Large intestine (tissue), 3 donors: Measurements from ENCODE around the gene BTBD1. TPM values are rescaled to one million over a fixed set of nuclear protein-coding genes. Genes with fewer than 3 reads are reported as not detected.

Experiments
- DNase-seq, 2 donors: peaks; one replicate each; pipeline versions ENCODE4 v3.0.0 to v3.0.0-alpha.2; 2013
- H3K27ac ChIP-seq: one replicate; pipeline ENCODE4 v1.5.1; 2013; ENCODE audit warnings: low read length
- H3K27me3 ChIP-seq: 2 replicates; pipeline ENCODE4 v1.6.1; 2013; ENCODE audit warnings: low read length; ENCODE audit not compliant: control insufficient read depth, insufficient read depth
- H3K36me3 ChIP-seq: 2 replicates; pipeline ENCODE4 v1.6.1; 2013; ENCODE audit warnings: low read length; ENCODE audit not compliant: control insufficient read depth, insufficient read depth
- H3K4me1 ChIP-seq: one replicate; pipeline ENCODE4 v1.6.1; 2013; ENCODE audit warnings: low read length; ENCODE audit not compliant: control insufficient read depth, insufficient read depth
- H3K4me3 ChIP-seq: one replicate; pipeline ENCODE4 v1.5.1; 2013; ENCODE audit warnings: low read length
- H3K9me3 ChIP-seq: one replicate; pipeline ENCODE4 v1.6.1; 2013; ENCODE audit warnings: mild to moderate bottlenecking, low read depth, low read length, moderate library complexity; ENCODE audit not compliant: control insufficient read depth
- WGBS: methylation state at CpG from one replicate; pipeline ENCODE4 v1.1.5; 2013; ENCODE audit warnings: low lambda C conversion rate; ENCODE audit not compliant: insufficient coverage; 5-methylcytosine and 5-hydroxymethylcytosine counted together
- polyA plus RNA-seq: library from polyadenylated mRNA; unstranded; fragments of 120-200 nt; gene quantifications from one replicate; pipeline ENCODE4 v1.2.1, GENCODE V29; 2013

Gene BTBD1
- polyA plus RNA-seq, 1 donor = 68.4 TPM

GRCh38 chr15:83110381-83110780 lies 43.3 kb upstream of the BTBD1 start:
- Histone ChIP-seq H3K27me3 (peaks cover 41% of the 10 kb centered on the region), H3K4me1 (no peaks in the 10 kb centered on the region), H3K9me3 (no peaks in the 10 kb centered on the region), H3K4me3 (no peak overlapping the region), H3K27ac (no peak overlapping the region), H3K36me3 (no peaks in the 10 kb centered on the region)
- no peak for DNase-seq
- no CpG with 5 or more reads among the region's 3 CpGs for WGBS

- Histone ChIP-seq H3K27me3 (peaks cover 41% of the 10 kb centered on the region), H3K27ac (no peak overlapping the region)
- WGBS = 0% methylated on average over 1 of the region's 12 CpGs
Observed at GRCh38 chr15:83109532-83109931, 42.5 kb upstream of the BTBD1 start.

GRCh38 chr15:83108266-83109219 lies 41.5 kb upstream of the BTBD1 start:
- Histone ChIP-seq H3K36me3 (no peaks in the 10 kb centered on the region), H3K27ac (no peak overlapping the region), H3K4me3 (peak overlapping the region; percentile 6), H3K27me3 (peaks cover 41% of the 10 kb centered on the region), H3K9me3 (no peaks in the 10 kb centered on the region), H3K4me1 (no peaks in the 10 kb centered on the region)
- DNase-seq = peak; percentile 18 to 21
- WGBS = no CpG with 5 or more reads among the region's 21 CpGs

More at GRCh38 chr15:83109532-83109931, 42.5 kb upstream of the BTBD1 start:
- Histone ChIP-seq H3K9me3 (no peaks in the 10 kb centered on the region), H3K4me3 (no peak overlapping the region), H3K4me1 (no peaks in the 10 kb centered on the region), H3K36me3 (no peaks in the 10 kb centered on the region)
- DNase-seq = no peak

GRCh38 chr15:83107841-83108181 lies 40.8 kb upstream of the BTBD1 start:
- Histone ChIP-seq H3K4me3 (peak overlapping the region; percentile 6), H3K27ac (no peak overlapping the region)
- WGBS = no CpG with 5 or more reads among the region's 30 CpGs

GRCh38 chr15:83106994-83107840 lies 40.2 kb upstream of the BTBD1 start, which contains the start of gene TM6SF1:
TSS of gene TM6SF1 (plus strand) at chr15:83107645. CDS start at chr15:83107681, 36 bp downstream.
- Histone ChIP-seq H3K27me3 (peaks cover 41% of the 10 kb centered on the region), H3K4me1 (no peaks in the 10 kb centered on the region)
- peak in 1 of 2 donors; percentile 39 for DNase-seq

More at GRCh38 chr15:83107841-83108181, 40.8 kb upstream of the BTBD1 start:
- no peaks in the 10 kb centered on the region for H3K4me1 ChIP-seq
- peaks cover 41% of the 10 kb centered on the region for H3K27me3 ChIP-seq
- no peaks in the 10 kb centered on the region for H3K9me3 ChIP-seq
- H3K36me3 ChIP-seq = no peaks in the 10 kb centered on the region
- no peak for DNase-seq

GRCh38 chr15:83105440-83105839 lies 38.4 kb upstream of the BTBD1 start:
- Histone ChIP-seq H3K4me1 (no peaks in the 10 kb centered on the region), H3K9me3 (no peaks in the 10 kb centered on the region), H3K36me3 (no peaks in the 10 kb centered on the region), H3K27ac (no peak overlapping the region), H3K4me3 (no peak overlapping the region), H3K27me3 (peaks cover 43% of the 10 kb centered on the region)
- DNase-seq = no peak
- no CpG with 5 or more reads among the region's 1 CpG for WGBS

More at GRCh38 chr15:83106994-83107840, 40.2 kb upstream of the BTBD1 start, which contains the start of gene TM6SF1:
- H3K27ac ChIP-seq = no peak within 1 kb of the TSS
- H3K4me3 ChIP-seq = peak within 1 kb of the TSS; percentile 26
- H3K9me3 ChIP-seq = no peaks in the 10 kb centered on the region
- no peaks in the 10 kb centered on the region for H3K36me3 ChIP-seq
- no CpG with 5 or more reads among the region's 97 CpGs for WGBS

- Histone ChIP-seq H3K9me3 (no peaks in the 10 kb centered on the region), H3K27ac (no peak overlapping the region), H3K27me3 (peaks cover 37% of the 10 kb centered on the region), H3K36me3 (no peaks in the 10 kb centered on the region), H3K4me1 (no peaks in the 10 kb centered on the region), H3K4me3 (no peak overlapping the region)
- 100% methylated on average over 1 of the region's 4 CpGs for WGBS
- no peak for DNase-seq
Observed at GRCh38 chr15:83104141-83104540, 37.1 kb upstream of the BTBD1 start.

GRCh38 chr15:83102346-83102745 lies 35.3 kb upstream of the BTBD1 start:
- Histone ChIP-seq H3K27ac (no peak overlapping the region), H3K36me3 (no peaks in the 10 kb centered on the region), H3K27me3 (peaks cover 21% of the 10 kb centered on the region), H3K9me3 (no peaks in the 10 kb centered on the region), H3K4me3 (no peak overlapping the region), H3K4me1 (no peaks in the 10 kb centered on the region)
- 100% methylated on average over 2 of the region's 2 CpGs for WGBS
- no peak for DNase-seq

- Histone ChIP-seq H3K9me3 (no peaks in the 10 kb centered on the region), H3K4me1 (no peaks in the 10 kb centered on the region), H3K36me3 (no peaks in the 10 kb centered on the region), H3K4me3 (no peak overlapping the region), H3K27ac (no peak overlapping the region), H3K27me3 (peaks cover 12% of the 10 kb centered on the region)
- WGBS = 86% methylated on average over 2 of the region's 2 CpGs
- DNase-seq = no peak
Observed at GRCh38 chr15:83100097-83100646, 33.1 kb upstream of the BTBD1 start.

GRCh38 chr15:83099290-83099689 lies 32.2 kb upstream of the BTBD1 start:
- Histone ChIP-seq H3K4me3 (no peak overlapping the region), H3K27ac (no peak overlapping the region), H3K9me3 (no peaks in the 10 kb centered on the region), H3K36me3 (no peaks in the 10 kb centered on the region), H3K27me3 (peaks cover 16% of the 10 kb centered on the region), H3K4me1 (no peaks in the 10 kb centered on the region)
- DNase-seq = no peak
- WGBS = 83% methylated on average over 1 of the region's 2 CpGs
